Bone marrow (tissue), 2 donors: ENCODE measurements around the gene PTPRE.

Source experiments
- DNase-seq, 2 donors: peaks; one replicate each; lab custom pipeline; 2025; lab: John Stamatoyannopoulos, UW

PTPRE gene

GRCh38 chr10:127882801-127883459 lies 24.0 kb upstream of the PTPRE start:
- no peak for DNase-seq

DNA sequence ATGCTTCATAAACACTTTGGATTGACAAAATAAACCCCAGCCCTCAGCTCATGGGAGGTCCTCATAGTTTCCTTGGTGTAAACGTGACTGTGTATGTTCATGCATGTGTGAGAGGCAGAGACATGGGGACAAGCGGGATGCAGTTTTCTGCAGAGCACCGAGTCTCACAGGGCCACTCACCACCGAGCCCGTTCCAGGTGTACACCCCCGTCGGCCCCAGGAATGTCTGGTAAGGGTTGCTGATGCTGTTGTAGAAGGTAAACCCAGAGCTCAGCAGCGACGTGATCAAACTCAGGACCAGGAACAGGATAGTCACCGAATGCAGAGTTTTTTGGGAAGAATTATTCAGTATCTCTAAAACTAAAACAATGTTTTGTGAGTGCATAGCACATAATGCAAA lies 23.4 kb upstream of the PTPRE start:
- DNase-seq: no peak

GRCh38 chr10:127884501-127884900 lies 22.4 kb upstream of the PTPRE start:
- no peak for DNase-seq

- no peak for DNase-seq
Observed at GRCh38 chr10:127886371-127887051, 20.4 kb upstream of the PTPRE start.

DNA sequence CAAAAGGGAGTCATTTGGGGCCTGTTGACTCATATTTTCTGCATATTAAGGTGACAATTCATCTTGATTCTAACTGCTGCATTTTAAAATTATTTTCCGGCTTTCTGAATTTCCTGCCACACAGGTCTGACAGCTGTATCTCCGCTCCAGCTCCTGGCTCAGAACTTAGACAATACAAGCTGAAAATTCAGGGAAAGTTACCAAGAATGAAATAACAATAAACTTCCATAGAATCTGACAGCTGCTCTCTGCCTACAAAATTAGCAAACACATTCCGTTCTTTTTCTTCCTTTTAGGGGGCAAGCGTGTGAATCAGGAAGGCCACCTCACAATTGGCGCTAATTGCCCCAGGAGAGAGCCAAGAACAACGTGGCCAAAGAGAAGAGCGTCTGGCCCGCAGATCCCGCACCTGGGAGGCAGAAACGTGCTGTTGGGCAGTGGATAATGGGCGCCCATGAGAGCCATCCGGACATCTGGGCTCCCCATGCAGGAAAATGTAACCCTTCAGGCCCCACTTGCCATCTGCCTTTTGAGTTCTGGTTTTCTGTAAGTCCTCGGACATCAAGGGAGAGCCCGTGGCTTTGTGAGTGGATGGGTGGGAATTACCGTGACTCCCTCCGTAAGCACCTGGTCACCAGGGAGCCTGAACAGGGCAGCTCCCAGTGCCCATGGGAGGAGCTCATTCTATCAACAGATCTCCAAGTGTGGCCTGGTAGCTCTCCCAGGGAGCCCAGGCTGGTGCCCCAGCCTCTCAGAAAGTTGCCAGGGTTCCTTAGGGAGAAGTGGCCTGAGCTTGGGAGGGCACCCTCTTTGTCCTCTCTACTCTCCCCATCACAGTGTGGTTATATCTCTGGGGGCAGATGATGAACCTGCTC lies 19.1 kb upstream of the PTPRE start:
- no peak for DNase-seq

DNA sequence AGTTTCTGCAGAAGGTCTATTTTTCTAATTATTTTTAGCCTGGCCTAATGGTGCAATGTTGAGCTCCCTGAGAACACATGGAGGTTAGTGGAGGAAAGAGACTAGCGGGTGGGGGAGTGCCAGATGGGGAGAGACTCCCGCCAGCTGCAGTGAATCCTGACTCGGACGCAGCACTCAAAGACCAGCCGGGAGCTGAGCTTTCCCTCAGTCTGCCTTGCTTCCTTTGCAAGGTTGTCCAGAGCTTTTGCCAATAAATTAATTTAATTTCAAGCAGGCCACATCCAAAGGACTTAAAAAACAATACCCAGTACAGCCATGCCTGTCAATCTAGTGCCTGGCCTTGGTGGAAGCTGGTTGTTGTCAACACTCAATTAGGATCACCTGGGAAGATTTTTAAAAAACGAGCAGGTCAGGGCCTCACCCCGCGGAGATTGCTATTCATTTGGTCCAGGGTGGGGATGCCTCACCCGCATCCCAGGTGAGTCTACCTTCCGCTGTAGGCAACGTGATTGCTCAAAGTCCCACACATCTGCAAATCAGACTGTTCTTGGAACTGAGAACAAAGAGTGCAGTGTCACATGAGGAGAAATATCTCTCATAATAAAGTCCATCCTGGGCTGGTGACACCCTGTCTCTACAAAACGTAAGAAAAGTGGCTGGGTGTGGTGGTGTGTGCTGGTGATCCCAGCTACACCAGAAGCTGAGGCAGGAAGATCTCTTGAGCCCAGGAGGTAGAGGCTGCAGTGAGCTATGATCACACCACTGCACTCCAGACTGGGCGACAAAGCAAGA lies 18.2 kb upstream of the PTPRE start:
- no peak for DNase-seq

- no peak for DNase-seq
Observed at GRCh38 chr10:127889605-127890195, 17.2 kb upstream of the PTPRE start.

DNA sequence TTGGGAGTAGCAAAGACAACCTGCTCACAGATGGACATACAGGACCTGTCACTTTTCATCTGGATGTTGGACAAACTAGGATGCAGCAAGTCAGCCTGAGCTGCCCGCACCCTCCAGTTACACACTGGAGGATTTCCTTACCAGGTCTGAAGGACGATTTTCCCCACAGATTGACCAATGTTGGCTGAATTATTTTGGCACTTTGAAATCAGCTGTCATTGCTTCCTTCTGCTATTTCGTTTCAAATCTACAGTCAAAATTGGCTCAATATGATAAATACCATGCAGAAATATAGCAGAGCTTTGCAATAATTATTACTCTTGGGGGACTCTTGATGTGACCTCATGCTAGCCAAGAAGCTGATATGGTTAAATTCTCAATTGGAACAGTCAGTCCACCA lies 16.7 kb upstream of the PTPRE start:
- no peak for DNase-seq

DNA sequence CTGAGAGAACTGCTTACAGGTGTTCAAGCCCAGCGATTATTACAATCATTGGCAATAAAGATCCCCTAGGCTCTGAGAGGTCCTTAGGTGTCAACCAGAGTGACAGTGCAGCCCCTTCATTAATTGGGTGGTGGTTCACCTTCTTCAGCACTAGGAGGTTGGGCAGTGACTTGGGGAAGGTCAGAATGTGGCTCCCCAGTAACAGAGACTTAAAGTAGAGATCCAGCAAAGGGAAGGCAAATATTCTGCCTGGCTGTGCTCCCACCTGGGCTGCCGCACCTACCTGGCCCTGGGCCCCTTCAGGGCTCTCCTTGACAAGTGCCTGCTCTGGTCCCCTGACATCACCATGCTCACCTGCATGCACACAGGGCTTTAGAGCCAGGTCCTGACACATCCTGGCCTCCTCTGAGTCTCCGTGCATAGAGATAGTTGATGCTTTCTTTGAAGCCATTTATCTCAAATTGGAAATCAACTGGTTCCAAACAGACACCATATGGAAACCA lies 16.0 kb upstream of the PTPRE start:
- DNase-seq: no peak

DNA sequence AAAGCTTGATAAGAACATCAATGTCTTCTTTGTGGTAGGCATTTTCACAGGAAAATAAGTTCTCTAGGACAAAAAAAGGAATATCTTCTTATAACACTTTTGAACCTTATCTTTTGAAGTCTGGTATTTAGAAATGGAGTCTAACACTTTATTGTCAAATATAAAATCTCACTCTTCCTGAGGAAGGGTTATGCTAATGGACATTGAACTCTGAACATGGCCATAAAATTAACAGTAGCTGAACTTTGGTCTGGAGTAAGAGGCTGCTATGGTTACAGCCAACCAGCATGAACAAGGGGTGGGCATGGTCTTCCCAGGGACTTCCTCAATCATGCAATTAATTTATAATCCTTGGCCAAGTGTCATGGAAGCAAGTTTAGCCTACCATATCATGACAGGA lies 14.2 kb upstream of the PTPRE start, which contains the start of gene CLRN3:
Gene CLRN3, minus strand, starts transcription at position 199 of the 400 bp plus-strand sequence. Its CDS starts 157 bp downstream, at position 42.
- no peak for DNase-seq

DNA sequence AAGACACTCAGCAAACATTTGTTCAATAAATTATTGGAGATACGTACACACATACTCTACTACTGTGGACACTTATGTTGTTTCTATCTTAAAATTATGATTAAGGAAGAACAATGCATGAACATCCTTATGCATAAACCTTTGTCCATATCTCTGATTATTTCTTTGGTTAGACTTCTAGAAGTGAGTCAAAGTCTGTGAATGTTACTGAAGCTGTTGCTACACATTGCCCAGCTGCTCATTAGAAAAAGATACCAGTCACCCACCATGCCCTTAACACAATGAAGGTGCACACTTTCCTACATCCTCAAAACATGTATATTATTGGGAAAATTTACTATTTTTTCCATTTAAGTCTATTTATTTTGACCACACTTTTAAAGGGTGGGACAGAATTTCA lies 12.8 kb upstream of the PTPRE start:
- DNase-seq: no peak

- DNase-seq: no peak
Observed at GRCh38 chr10:127896590-127896989, 10.3 kb upstream of the PTPRE start.

GRCh38 chr10:127897177-127897576 lies 9.7 kb upstream of the PTPRE start:
- no peak for DNase-seq

DNA sequence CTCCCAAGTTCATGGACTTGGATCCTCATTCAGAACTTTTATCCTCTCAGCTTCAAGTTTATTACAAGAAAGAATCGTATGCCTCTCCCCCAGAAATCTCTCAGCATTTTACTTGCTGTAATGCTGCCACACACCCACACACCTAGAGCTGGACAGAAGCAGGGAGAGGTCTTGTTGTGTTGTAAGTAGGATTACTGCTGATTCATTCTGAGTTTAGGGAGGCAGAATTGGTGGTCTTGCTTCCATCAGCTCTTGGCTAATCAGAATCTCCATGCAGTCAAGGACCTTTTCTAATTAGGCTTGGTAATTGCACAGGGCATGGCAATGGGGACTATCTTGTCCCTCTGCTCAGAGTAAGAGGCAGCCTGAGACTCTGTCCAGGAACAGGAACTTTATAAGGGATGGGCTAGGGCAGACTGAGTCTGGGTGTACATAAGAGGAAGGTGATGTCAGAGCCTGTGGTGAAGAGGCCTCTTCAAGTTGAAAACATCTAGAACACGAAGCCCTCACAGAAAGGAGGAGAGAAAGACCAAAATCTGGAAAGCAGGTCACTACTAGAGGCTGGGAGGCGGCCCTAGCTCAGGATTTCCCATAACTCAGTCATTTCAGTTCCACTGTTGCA lies 7.0 kb upstream of the PTPRE start:
- DNase-seq: peak in 1 of 2 donors; percentile 9

DNA sequence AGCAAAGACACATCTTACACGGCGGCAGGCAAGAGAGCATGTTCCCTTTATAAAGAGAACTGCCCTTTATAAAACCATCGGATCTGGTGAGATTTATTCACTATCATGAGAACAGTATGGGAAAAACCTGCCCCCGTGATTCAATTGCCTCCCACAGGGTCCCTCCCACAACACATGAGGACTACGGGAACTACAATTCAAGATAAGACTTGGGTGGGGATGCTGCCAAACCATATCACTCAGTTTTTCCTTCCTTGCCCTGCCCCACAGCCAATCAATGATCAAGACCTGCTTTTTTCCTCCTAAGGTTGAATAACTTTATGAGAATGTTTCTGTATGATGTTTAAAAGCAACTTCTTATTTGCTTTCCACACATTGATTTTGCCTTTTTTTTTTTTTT lies 3.1 kb upstream of the PTPRE start:
- DNase-seq: no peak

- no peak for DNase-seq
Observed at GRCh38 chr10:127904311-127905000, 2.4 kb upstream of the PTPRE start.

- DNase-seq: no peak
Observed at GRCh38 chr10:127905001-127905847, 1.7 kb upstream of the PTPRE start.

DNA sequence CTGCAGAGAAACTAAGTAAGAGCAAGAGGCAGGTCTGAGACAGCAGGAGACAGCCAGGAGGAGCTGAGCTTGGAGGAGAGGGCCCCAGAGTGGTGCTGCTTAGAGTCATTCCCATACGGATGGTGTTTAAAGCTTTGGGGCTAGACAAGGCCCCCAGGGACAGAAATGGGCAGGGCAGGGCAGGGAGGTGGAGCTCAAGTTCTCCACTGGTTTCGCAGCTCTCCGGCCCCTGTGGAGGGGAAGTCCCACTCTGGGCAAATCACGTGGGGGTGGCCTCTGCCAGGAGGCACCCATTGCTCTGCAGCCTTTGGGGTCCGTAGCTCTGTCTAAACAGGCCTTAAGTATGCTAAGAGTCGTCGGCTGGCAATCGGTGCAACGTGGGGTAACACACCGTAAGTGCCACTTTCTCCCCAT lies 1.0 kb upstream of the PTPRE start:
- no peak for DNase-seq

DNA sequence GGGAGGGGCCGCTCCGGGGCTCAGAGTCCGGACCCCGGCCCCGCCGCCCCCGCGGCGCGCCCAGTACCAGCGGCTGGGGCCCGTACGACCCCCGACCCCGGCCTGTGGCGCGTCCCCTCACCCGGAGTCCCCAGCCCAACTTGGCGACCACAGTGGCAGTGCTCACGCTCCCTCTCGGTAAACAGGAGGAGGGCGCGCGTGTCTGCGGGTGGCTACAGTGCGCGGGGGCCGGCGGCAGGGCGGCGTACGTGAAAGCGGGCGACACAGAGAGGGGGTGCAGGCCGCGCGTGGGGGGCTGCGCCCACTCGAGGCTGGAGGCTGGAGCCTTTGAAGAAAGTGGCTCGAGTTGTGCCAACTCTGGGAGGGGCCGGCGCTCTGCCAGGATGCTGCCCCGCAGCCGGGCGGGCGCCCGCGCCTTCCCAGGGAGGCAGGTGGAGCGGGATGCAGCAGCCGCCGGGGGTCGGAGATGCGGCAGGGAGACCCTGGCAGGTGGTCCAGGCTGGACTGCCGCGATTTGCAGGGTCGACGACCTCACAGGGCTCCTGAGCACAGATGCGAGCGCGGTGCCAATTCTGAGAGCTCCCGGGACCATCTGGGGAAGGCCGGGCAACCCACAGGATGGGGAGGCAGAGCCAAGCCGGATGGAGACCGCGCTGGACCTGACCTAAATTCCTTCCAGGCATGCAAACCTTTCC lies 655 bp downstream of the PTPRE start:
- no peak for DNase-seq
